ENCODE results near the gene CDRT15. TPM values are rescaled to one million over a fixed set of nuclear protein-coding genes. Genes with fewer than 3 reads are reported as not detected.

The CDRT15 gene
- total and polyA plus RNA-seq, 7 donors, result not detected

DNA sequence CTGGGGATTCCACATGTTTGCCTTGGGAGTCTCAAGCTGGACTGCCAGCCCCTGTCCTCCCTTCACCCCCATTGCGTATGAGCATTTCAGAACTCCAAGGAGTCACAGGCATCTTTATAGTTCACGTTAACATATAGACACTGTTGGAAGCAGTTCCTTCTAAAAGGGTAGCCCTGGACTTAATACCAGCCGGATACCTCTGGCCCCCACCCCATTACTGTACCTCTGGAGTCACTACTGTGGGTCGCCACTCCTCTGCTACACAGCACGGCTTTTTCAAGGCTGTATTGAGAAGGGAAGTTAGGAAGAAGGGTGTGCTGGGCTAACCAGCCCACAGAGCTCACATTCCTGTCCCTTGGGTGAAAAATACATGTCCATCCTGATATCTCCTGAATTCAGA is 28.9 kb downstream of the CDRT15 start:
- 95 to 96% methylated on average over 5 of the region's 5 CpGs for WGBS, 2 donors
- DNase-seq, result no peak
- Histone ChIP-seq H3K27ac (no peak overlapping the region), H3K27me3 (no peaks in the 10 kb centered on the region), H3K36me3 (peaks cover 0 to 32% (median 2%) of the 10 kb centered on the region in 4 donors), H3K4me3 (no peak overlapping the region), H3K4me1 (no peaks in the 10 kb centered on the region), H3K9me3 (no peaks in the 10 kb centered on the region)
- intact Hi-C loops (cut with DNase I), result no loop called here
- TF ChIP-seq POLR2A (IDR thresholded peaks at IDR 0.05) (no peak), EP300 (IDR thresholded peaks at IDR 0.05) (no peak), POLR2AphosphoS5 (IDR thresholded peaks at IDR 0.05) (no peak)
- TF ChIP-seq, protein P1, sequence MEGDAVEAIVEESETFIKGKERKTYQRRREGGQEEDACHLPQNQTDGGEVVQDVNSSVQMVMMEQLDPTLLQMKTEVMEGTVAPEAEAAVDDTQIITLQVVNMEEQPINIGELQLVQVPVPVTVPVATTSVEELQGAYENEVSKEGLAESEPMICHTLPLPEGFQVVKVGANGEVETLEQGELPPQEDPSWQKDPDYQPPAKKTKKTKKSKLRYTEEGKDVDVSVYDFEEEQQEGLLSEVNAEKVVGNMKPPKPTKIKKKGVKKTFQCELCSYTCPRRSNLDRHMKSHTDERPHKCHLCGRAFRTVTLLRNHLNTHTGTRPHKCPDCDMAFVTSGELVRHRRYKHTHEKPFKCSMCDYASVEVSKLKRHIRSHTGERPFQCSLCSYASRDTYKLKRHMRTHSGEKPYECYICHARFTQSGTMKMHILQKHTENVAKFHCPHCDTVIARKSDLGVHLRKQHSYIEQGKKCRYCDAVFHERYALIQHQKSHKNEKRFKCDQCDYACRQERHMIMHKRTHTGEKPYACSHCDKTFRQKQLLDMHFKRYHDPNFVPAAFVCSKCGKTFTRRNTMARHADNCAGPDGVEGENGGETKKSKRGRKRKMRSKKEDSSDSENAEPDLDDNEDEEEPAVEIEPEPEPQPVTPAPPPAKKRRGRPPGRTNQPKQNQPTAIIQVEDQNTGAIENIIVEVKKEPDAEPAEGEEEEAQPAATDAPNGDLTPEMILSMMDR (IDR thresholded peaks at IDR 0.05), result no peak

DNA sequence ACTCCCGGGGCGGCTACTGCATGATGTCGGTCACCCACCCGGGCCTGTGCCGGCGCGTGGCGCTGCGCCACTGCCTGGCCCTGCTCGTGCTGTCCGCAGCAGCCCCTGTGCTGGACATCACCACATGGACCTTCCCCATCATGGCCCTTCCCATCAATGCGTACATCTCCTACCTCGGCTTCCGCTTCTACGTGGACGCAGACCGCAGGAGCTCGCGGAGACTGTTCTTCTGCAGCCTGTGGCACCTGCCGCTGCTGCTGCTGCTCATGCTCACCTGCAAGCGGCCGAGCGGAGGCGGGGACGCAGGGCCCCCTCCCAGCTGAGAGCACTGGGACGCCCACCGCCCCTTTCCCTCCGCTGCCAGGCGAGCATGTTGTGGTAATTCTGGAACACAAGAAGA is 29.8 kb downstream of the CDRT15 start:
- DNase-seq, result no peak
- Histone ChIP-seq H3K27me3 (no peaks in the 10 kb centered on the region), H3K27ac (no peak overlapping the region), H3K36me3 (peaks cover 0 to 32% (median 2%) of the 10 kb centered on the region in 4 donors), H3K4me3 (no peak overlapping the region), H3K4me1 (no peaks in the 10 kb centered on the region), H3K9me3 (no peaks in the 10 kb centered on the region)
- WGBS, 2 donors, result 96 to 98% methylated on average over 29 of the region's 29 CpGs
- TF ChIP-seq POLR2A (IDR thresholded peaks at IDR 0.05) (no peak), POLR2AphosphoS5 (IDR thresholded peaks at IDR 0.05) (no peak), EP300 (IDR thresholded peaks at IDR 0.05) (no peak)
- TF ChIP-seq, protein P1 (IDR thresholded peaks at IDR 0.05), result no peak
- intact Hi-C loops (cut with DNase I), result no loop called here

DNA sequence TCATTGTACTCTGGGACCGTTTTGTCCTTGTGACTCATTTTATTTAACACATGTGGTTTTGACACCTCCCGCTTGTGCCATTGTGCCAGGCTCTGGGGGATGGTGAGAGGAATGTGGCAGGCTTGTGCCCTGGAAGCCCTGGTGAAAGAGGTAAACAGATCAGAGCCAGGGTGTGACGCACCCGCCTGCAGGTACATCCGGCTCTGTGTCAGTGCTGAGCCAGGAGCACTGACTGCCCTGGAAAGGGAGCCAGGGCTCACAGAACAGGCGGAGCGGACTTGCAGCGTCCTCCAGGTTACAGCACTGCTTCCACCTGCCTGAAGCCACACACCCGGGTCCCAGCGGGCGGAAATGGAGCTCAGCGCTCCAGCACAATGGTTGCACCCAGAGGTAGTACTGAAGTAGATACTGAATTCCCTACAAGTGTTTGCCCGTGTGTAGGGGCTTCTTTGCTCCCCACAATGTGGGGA is 30.6 kb downstream of the CDRT15 start:
- H3K27ac ChIP-seq, result no peak overlapping the region
- 24 to 62% methylated on average over 13 of the region's 13 CpGs for WGBS, 2 donors
- H3K36me3 ChIP-seq, result peaks cover 0 to 32% (median 2%) of the 10 kb centered on the region in 4 donors
- TF ChIP-seq EP300 (IDR thresholded peaks at IDR 0.05), result no peak
- no peak for TF ChIP-seq POLR2AphosphoS5 (IDR thresholded peaks at IDR 0.05)
- peaks cover 0 to 3% (median 0%) of the 10 kb centered on the region in 4 donors for H3K4me1 ChIP-seq
- no peak for DNase-seq
- no peaks in the 10 kb centered on the region for H3K9me3 ChIP-seq
- H3K27me3 ChIP-seq, result no peaks in the 10 kb centered on the region
- no peak overlapping the region for H3K4me3 ChIP-seq
- intact Hi-C loops (cut with DNase I), result no loop called here

DNA sequence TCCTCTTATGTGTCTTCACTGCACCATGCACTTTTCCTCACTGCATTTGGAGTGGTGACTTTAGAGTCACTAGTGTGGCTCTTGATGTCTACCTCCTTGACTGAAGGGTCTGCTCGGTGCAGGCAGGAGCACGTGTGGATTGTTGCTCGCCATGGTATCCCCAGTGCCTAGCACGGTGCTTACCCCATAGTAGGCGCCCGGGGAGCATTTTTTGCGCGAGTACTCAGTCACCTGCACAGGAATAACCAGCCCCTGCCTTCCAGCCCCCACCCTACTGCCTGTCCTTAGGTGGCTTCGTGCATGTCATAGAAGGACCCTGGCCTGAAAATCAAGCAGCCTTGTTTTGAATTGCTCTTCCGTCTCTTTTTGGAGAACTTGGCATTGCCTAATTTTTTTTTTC is 31.3 kb downstream of the CDRT15 start:
- H3K4me3 ChIP-seq, result no peak overlapping the region
- H3K27me3 ChIP-seq, result no peaks in the 10 kb centered on the region
- DNase-seq, result no peak
- H3K36me3 ChIP-seq, result peaks cover 0 to 32% (median 2%) of the 10 kb centered on the region in 4 donors
- intact Hi-C loops (cut with DNase I), result no loop called here
- TF ChIP-seq POLR2A (IDR thresholded peaks at IDR 0.05) (no peak), EP300 (IDR thresholded peaks at IDR 0.05) (no peak), POLR2AphosphoS5 (IDR thresholded peaks at IDR 0.05) (no peak)
- TF ChIP-seq, protein P1 (IDR thresholded peaks at IDR 0.05), result no peak
- 94 to 96% methylated on average over 10 of the region's 10 CpGs for WGBS, 2 donors
- no peak overlapping the region for H3K27ac ChIP-seq
- peaks cover 0 to 3% (median 0%) of the 10 kb centered on the region in 4 donors for H3K4me1 ChIP-seq
- H3K9me3 ChIP-seq, result no peaks in the 10 kb centered on the region

DNA sequence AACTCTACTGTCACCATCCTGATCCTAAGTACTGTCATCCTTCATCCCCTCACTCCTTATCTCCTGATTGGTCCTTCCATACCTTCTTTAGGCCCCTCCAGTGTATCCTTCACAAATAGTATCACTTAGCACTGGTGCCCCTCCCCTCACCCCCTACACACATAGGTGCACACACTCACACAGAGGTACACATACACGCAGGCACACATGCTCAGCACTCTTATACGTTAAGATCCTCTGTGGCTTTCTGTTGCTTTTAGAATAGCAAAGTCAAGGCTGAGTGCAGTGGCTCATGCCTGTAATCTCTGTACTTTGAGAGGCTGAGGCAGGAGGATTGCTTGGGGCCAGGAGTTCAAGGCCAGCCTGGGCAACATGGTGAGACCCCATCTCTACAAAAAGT is 32.1 kb downstream of the CDRT15 start:
- WGBS, 2 donors, result 87 to 95% methylated on average over 2 of the region's 2 CpGs

More for the DNA sequence above, 32.1 kb downstream of the CDRT15 start:
- Histone ChIP-seq H3K27ac (no peak overlapping the region), H3K4me1 (peaks cover 0 to 3% (median 0%) of the 10 kb centered on the region in 4 donors), H3K27me3 (no peaks in the 10 kb centered on the region), H3K4me3 (no peak overlapping the region), H3K36me3 (peaks cover 0 to 27% (median 2%) of the 10 kb centered on the region in 4 donors), H3K9me3 (no peaks in the 10 kb centered on the region)
- intact Hi-C loops (cut with DNase I), result no loop called here
- no peak for DNase-seq
- TF ChIP-seq EP300 (IDR thresholded peaks at IDR 0.05) (no peak), POLR2AphosphoS5 (IDR thresholded peaks at IDR 0.05) (no peak), POLR2A (IDR thresholded peaks at IDR 0.05) (no peak)
- TF ChIP-seq, protein P1 (IDR thresholded peaks at IDR 0.05), result no peak

Data from sigmoid colon (tissue), 7 donors.